Mammary epithelial cell (primary cell): ENCODE measurements around the gene HBG2.

Source experiments
- EZH2 ChIP-seq: IDR thresholded peaks from 2 replicates; pipeline ENCODE4 v1.6.1; 2012; ENCODE audit warnings: low read length, inconsistent platforms, borderline replicate concordance
- TF ChIP-seq, protein P1 (sequence below), 2 donors: IDR thresholded peaks in 1 of 2; conservative IDR thresholded peaks in 1 of 2; 2 replicates each; pipeline ENCODE4 v1.5.1; 2011 to 2012; ENCODE audit warnings: inconsistent platforms in 2 of 2, low read length in 2 of 2, mild to moderate bottlenecking in 2 of 2, control low read depth in 1 of 2, low read depth in 1 of 2; ENCODE audit not compliant: insufficient read depth in 1 of 2; ENCODE audit errors: extremely low read depth in 1 of 2

DNA sequence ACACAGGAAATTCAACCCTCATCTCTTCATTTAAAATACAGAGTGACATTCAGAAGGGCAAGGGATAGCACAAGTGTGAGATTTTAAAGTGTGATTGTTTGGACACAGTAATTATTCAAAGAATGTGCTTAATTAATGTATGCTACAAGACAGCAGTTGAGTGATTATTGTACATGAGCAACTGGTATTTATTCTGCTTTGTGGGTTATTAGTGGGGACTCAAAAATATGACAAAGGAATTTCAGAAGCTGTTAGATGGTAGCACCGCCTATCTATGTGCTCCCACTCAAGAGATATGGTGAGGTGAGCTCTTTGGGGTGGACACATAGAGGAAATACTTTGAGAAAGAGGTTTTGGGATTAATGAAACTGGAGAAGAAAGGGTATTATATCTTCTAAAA is 14.5 kb downstream of the HBG2 start:
- TF ChIP-seq, protein P1, sequence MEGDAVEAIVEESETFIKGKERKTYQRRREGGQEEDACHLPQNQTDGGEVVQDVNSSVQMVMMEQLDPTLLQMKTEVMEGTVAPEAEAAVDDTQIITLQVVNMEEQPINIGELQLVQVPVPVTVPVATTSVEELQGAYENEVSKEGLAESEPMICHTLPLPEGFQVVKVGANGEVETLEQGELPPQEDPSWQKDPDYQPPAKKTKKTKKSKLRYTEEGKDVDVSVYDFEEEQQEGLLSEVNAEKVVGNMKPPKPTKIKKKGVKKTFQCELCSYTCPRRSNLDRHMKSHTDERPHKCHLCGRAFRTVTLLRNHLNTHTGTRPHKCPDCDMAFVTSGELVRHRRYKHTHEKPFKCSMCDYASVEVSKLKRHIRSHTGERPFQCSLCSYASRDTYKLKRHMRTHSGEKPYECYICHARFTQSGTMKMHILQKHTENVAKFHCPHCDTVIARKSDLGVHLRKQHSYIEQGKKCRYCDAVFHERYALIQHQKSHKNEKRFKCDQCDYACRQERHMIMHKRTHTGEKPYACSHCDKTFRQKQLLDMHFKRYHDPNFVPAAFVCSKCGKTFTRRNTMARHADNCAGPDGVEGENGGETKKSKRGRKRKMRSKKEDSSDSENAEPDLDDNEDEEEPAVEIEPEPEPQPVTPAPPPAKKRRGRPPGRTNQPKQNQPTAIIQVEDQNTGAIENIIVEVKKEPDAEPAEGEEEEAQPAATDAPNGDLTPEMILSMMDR (conservative IDR thresholded peaks at IDR 0.05 in 1 of 2, IDR thresholded peaks at IDR 0.05 in 1 of 2; ENCODE audit: extremely low read depth in 1 of 2, insufficient read depth in 1 of 2, low read depth in 1 of 2, low read length in 2 of 2) = no peak
- TF ChIP-seq EZH2 = no peak
